NCI-H128 (cell line): ENCODE measurements around the gene CCDC50.

Source experiments
- DNase-seq: peaks from one replicate; lab custom pipeline; 2025; ENCODE audit not compliant: unreplicated experiment; lab: John Stamatoyannopoulos, UW

CCDC50 gene

DNA sequence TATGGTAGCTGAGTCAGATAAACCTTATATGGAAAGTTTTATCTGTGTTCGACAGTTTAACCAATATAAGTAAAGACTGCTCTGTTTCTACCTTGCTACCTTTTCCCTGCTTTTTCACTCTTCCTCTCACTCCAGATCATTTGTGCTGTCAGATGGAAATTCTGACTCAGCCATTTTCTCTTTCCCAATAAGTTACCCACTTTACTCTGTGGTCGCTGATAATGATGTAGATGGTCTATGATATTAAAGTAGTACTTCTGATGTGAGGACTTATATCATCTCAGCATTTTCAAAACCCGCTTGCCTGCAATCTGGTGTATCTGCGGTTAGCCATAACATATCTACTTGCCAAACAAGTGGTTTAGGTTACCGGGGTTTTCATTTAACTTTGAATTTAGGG is 16.1 kb downstream of the CCDC50 start:
- no peak for DNase-seq

DNA sequence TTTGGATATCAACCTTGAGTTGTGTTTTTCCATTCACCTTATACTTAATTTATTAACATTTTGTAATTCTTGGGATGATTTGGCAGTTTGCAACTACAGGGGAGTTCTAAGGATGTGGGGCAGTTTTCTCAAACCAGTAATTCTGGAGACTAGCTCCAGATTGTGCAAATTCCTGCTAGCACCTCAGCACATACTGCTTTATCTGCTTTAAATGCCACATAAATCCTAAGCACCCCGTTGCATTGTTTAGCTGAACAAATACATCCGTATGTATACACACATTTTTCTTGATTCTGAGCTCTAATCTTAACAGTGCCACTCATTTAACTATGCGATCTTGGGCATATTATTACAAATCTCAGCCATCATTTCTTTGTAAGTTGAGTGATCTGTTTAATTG is 18.0 kb downstream of the CCDC50 start:
- DNase-seq: no peak

DNA sequence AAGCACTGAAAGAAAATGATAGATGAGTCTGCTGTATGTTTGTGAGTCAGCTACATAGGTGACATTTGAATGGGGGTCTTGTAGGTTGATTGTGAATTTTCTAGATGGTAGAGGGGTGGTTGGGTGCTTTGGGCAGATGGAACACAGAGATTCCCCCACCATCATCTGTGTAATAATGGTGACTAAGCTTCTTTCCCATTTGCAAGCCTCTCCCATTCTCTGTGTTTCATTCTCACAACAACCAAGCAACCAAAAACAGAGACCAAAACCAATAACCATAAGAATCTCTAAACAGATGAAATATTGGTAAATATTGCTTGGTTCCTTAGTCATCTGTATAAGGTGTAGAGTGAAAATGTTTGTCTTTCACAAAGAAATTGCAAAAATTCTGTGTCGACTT is 18.9 kb downstream of the CCDC50 start:
- DNase-seq: no peak

DNA sequence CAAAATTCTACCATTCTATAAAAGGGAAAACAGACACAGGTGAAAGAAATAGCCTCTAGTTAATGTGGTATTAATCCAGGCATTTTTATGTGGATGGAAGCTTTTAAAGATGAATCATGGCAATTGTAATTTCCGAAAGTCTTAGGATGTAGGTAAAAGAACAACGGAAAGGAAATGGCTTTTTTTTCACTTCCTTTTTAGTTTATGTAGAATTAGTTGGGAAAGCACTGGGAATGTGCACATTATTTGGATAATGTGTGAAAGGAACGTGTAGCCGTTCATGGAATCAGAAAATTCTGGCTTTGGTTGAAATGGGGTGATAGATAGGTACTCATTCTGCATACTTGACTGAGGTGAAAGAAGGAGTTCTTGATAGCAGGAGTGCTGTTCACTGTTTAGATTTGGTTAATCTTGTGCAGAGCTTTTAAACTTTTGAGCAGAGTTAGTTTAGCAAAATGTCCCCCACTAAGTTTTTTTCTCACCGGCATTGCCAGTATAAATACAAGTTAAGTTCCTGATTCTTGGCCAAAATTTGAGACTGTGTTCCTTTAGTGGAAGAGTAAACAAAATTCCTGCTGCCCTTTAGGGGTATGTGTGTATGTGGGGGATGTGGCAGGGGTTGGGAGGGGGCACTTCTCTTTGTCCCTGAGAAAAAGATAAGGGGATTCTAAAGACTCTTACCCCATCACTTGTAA is 21.3 kb downstream of the CCDC50 start:
- no peak for DNase-seq

DNA sequence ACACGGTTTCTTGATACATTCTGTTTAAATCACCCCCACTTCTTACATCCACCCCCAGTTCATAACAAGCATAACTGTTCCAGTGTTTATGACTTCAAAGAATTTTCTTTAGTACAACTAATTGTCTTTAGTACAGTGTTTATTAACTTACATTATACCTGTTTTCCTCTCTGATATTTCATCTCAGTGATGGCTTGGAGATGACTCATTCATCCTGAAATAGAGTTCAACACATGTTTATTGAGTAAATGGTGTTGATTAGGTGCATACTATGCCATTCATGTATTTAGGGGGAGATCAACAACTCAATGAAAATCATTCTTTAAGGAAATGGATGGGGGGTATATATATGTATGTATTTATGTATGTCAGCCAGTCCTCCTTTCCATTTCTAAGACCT is 22.8 kb downstream of the CCDC50 start:
- DNase-seq: no peak

DNA sequence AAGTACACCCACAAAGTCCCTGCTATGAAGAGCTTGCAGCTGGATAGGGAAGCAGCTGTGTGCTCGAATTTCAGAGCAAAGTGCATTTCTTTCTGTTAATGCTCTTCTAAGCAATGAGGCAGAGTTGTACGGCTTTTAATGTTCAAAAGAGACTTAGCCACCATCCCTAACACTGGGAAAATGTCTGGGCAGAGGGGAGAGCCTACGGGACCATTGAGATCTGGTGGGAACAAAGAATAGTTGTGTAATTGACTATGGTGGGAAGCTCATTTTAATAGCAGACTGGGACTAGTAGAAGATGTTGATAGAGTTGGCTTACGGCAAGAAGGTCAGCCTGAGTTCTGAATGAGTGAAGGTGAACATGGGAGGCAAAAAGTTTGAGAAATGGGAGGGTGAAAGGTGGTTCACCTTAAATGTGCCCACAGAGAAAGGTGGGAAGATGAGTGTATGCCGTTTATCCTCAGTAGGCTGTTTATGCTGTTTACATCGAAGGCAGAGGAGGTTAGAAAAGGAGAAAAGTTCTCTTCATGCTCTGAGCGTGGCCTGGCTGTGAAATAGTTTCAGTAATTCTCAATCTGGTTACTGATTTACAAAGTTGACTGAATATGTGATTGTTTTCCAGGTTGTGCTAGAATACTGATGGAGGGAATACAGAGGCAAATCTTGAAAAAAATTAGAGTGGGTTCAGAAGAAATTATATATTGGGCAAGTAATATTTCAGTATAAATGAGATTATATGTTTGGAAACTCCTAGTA is 24.0 kb downstream of the CCDC50 start:
- no peak for DNase-seq

DNA sequence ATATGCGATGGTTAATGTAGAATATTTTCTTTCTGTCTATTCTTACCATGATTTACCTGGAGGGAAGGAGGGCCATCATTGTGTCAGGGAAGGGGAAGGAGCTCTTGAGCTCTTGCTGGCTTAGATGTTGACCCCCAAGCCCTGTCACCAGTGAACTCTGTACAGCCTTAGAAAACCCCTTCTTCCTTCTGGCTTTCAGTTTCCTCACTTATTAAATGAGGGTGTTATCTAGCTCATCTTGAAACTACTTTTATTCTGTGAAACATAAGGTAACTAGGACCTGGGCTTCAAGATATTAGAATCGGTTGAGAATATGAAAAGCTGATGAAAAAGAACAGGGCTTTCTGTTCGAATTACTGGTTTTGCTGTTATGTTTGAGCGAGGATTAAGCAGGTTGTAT is 26.2 kb downstream of the CCDC50 start:
- DNase-seq: no peak

DNA sequence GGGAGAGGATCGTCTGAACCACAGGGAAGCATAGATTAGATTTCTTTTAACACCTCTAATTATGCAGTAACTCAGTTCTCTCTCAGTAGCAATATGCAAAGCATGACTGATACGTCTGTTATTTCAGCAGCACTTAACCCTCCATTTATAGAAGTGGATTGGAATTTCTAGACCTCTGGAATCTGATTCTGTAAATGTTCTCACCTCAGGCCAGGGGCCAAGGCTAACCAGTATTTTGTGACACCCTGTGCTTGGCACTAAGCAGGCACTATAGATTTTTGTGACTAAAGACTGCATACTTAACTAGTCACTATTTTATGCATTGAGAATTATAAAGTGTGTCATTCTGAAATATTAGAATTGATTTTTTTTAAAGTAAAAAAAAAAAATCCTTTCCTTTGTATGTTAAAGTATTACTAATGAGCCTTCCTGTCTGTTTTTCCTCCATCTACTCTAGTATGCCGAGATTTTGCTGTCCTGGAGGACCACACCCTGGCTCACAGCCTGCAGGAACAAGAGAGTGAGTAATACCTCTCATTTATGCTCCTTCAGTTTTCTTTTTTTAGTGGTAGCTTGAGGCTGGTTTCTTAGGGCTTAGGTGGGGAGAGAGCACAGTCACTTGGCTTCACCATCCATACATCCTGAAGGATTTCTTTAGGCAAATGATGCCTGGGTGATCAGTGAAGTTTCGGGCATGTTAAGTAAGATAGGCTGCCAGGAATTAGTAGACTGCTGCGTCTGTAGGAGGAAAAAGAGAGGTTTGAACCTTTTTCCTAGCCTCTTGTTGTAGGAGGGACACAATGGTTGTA is 27.6 kb downstream of the CCDC50 start:
- no peak for DNase-seq

DNA sequence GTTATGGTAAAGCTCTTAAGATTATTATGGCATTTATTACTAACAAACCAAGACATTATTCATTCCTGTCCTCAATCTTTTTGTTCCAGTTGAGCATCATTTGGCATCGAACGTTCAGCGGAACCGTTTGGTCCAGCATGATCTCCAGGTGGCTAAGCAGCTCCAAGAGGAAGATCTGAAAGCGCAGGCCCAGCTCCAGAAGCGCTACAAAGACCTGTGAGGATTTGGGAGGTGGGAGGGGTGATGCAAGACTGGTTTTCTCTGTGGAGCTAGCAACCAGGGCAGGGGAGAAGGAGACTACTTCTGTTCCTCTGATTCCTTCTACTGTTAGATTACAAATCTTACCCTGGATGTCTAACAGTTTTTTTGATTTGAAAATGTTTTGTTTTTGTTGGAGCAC is 28.7 kb downstream of the CCDC50 start:
- no peak for DNase-seq

DNA sequence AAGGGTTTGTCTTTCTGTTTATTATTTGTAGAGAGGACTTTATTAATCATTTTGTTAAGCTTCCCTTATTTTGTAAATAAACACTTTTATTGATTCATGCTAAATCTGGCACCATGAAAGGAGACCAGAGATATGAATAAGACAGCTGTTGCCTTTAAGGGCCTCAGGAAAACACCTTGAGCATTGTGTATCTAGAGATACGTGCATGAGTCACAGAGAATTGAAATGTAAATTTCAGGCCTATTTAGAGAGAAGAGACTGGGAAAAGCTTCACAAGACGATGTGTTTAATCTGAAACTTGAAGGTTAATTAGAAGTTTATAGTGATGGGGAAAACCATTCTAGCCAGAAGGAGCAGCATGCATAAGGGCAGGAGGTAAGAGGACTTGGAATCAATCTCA is 29.7 kb downstream of the CCDC50 start:
- no peak for DNase-seq

DNA sequence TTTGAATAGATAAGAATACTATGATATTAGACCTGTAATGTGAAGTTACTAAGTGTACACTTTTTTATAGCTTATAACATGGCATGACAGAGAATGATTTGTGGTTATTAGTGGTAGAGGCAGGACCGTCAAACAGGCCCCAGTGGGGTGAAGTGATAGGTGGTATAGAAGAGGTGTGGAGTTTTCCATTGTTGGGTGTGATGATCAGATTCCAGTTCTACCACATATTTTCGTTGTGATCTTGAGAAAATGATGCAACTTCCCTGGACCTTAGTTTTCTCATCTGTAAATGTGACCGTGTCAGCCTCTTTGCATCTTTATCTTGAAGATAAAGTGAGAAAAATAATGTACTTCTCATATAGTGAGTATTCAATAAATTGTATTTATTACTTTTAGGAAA is 31.4 kb downstream of the CCDC50 start:
- DNase-seq: no peak

DNA sequence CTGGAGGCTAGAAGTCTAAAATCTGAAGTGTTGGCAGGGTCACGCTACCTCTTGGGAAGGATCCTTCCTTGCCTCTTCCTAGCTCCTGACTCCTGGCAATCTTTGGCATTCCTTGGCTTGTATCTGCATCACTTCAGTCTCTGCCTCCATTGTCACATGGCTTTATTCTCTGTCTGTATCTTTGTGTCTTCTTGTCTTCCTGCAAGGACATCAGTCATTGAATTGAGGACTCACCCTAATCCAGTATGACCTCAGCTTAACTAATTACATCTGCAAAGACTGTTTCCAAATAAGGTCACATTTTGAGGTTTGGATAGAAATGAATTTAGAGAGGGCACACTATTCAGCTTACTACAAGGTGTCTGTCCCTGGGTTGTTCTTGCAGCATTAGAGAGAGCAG is 32.3 kb downstream of the CCDC50 start:
- no peak for DNase-seq

DNA sequence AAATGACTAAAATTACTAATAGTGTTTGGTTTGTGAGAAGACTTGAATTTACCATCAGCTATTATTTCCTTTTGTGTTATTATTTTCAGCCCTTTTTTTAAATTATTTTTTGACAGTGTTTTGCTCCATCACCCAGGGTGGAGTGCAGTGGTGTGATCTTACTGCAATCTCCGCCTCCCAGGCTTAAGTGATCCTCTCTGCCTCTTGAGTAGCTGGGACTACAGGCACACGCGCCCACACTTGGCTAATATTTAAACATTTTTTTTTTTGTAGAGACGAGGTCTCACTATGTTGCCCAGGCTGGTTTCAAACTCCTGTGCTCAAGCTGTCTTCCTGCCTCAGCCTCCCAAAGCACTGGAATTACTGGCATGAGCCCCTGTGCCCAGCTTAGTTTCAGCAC is 32.8 kb downstream of the CCDC50 start:
- DNase-seq: no peak

DNA sequence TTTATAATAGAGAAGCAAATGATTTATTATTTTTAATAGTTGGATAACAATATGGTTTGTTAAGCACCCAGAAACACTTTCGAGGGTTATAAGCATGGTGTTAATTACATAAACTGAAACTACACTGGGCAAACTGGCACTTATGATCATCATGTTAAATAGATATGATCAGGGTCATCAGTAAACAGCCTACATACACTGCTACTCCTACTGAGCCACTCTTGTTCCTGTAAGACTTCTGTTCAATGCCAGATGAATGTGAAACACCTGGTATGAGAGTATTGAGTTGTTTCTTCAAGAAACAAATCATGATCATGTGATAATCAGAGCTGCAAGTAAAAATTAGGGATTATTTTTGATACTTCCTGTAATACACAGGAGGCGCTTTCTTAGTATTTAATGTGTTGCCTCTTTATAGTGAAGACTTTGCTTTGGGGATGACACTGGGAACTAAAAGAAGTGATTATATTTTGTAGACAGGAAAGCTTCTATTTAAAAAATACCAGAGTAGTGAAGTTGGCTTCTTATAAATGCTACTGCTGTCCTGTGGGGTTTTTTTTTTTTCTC is 33.4 kb downstream of the CCDC50 start:
- no peak for DNase-seq

DNA sequence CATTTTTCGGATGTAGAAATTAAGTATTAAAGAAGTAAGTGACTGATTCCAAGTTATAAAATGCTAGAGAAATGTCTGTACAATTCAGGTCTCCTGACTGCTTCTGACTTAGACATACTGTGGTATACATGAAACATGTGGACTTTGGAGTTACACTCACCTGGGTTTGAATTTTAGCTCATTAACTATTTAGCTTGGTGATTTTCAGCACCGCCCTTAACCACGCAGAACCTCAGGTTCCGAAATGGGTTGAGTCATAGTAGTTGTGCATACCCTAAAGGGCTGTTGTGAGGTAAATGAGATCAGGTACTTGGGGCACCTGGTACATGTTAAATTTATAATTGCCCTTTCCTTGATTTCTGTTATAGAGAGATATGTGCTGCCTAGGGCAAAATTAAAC is 34.0 kb downstream of the CCDC50 start:
- no peak for DNase-seq

DNA sequence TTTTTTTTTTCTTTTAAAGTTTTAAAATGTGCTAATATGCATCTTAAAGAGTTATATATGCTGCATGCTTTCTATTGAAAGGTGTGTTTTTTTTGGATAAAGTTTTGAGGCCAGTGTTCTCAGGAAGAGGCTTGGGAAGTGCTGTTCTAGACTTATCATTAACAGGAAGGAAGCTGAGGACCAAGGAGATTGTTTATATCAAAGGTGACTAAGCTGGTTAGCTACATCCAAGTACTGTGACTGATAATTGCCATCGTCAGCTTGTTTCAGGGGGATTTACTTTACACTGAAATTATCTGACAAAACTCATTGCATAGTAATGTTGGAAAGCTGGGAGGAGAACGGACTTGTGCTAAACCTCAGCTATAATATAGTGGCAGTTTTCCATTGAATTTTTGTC is 37.5 kb downstream of the CCDC50 start:
- no peak for DNase-seq

DNA sequence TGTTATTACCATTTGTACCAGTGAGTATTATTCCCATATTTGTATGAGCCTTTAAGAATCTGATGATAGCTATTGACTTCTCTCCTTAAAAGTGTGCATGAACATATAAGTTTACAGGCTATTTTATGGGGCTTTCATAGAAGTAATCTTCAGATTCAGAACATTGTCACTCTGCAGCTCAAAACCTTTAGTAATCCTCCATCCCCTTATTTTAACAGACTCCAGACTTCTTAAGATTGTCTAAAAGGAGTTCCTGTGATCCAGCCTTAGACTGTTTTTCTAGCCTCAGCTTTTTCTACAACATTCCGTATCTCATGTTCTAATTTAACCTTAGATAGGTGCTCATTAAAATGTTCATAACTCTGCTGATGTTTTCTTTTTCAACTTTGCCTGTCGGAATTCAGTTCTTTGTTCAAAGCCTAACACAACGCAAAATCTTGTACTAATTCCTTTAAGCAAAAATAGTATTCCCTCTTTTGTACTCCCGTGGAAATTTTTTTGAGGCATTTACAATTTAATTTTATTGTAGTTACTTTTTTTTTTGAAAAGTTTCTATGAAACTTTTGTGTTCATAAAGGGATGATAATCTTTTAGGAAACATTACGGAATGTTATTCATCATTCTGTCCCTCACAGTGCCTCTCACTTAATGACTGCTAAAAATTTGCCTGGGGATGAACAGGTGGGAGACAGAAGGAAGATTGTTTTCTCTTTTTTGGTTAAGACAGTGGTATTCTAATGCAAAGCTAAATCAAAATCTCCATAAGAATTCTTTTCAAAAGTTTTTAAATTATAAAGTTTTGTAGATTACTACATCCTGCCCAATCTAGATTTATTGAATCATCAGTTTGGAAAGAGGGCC is 39.8 kb downstream of the CCDC50 start:
- DNase-seq: no peak

DNA sequence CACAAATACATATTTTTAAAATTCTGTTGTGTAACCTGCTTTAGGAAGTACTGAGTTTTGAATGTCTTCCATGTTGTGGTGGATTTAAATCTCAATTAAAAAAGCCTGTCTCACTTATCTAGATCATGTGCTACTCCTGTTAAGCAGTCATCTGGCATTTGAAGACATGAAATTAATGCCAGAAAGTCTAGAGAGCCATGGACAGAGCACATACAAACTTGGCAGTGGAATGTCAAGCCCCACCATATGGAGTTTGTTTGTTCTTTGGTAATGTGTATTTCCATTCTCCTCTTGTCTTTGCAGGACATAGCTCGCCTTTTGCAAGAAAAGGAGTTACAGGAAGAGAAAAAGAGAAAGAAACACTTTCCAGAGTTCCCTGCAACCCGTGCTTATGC is 40.4 kb downstream of the CCDC50 start:
- DNase-seq: no peak

DNA sequence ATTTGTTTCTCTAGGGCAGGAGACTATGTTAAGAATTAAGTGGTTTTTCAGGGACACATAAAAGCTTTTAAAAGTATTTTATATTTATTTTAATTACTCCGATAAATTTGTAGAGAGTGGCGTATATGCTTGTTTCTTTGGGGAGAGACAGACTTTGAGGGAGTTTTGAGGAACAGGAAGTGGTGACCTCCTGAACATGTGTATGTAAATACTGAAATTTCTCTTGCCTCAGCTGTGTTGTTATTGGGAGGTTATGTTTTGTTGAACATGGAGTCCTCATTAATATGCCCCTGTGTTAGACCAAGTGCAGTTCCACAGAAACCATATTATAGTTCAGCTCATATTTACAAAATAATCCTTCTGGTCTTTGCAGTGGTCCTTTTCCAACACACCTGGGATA is 42.9 kb downstream of the CCDC50 start:
- DNase-seq: no peak

DNA sequence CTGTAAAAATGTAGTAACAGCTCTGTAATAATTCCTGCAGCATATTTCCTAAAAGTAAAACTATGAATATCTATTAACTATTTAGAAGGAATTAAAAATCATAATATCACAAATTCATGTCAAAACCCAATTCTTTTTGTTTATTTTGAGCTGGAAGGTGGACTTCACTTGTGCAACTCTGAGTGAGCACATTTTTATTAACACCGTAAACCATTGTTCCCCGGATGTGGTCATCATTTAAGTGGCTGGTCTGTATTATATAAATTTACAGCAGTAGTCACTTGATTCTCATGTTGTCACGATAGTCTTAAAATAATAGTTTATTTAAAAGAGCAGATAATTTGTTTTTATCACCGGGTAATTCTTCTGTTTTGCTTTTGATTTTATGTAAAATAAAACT is 44.1 kb downstream of the CCDC50 start:
- DNase-seq: no peak
